ENCODE data around the gene ZNF358. TPM values are rescaled to one million over a fixed set of nuclear protein-coding genes. Genes with fewer than 3 reads are reported as not detected.

The ZNF358 gene
- total RNA-seq, 2 experiments from 2014 or later = 5.1 to 5.2 TPM

DNA sequence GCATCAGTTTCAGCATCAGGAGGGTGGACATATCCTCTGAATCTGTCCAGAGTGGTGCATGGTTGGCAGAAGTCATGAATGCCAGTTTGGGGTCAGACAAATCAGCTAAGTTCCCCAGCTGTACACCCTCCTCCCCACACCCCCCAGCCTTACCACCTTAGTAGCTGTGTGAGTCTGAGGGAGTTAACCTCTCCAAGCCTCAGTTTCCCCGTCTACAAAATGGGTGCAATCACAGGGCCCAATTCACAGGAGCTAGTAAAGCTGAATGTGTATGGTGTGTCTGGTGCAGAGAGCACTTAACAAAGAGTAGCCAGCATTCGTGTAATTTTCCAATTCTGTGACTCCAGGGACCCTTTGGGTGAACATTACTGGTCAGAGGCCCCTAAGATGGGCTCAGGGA lies 13.4 kb upstream of the ZNF358 start:
- DNase-seq = no peak
- H3K4me1 ChIP-seq (ENCODE audit: insufficient read depth, low read length) = peaks cover 29% of the 10 kb centered on the region
- Mint-ChIP-seq H3K36me3 (ENCODE audit: low read depth) (no peaks in the 10 kb centered on the region), H3K27ac (no peak overlapping the region), H3K4me1 (ENCODE audit: low read depth) (peaks cover 16% of the 10 kb centered on the region), H3K27me3 (peaks cover 64% of the 10 kb centered on the region), H3K9me3 (no peaks in the 10 kb centered on the region), H3K4me3 (no peak overlapping the region)
- peaks cover 0 to 17% of the 10 kb centered on the region in 2 experiments for H3K9me3 ChIP-seq (ENCODE audit: control insufficient read depth in 1 of 2, insufficient read depth in 1 of 2, low read length in 2 of 2)
- no peak overlapping the region for H3K4me3 ChIP-seq (ENCODE audit: low read length)
- H3K27me3 ChIP-seq (ENCODE audit: control insufficient read depth in 1 of 2, insufficient read depth in 2 of 2, low read length in 2 of 2) = peaks cover 32 to 35% of the 10 kb centered on the region in 2 experiments
- no peak for TF ChIP-seq CTCF (IDR thresholded peaks at IDR 0.05)
- H3K27ac ChIP-seq (ENCODE audit: low read depth in 1 of 2, low read length in 2 of 2) = no peak overlapping the region
- no peak for ATAC-seq (ENCODE audit: poor library complexity)
- H3K36me3 ChIP-seq (ENCODE audit: insufficient read depth, low read length) = no peaks in the 10 kb centered on the region
- CTCF ChIA-PET = no interaction called here
- POLR2A ChIA-PET = no interaction called here
- intact Hi-C loops (cut with DNase I, micrococcal nuclease) = no loop called here

DNA sequence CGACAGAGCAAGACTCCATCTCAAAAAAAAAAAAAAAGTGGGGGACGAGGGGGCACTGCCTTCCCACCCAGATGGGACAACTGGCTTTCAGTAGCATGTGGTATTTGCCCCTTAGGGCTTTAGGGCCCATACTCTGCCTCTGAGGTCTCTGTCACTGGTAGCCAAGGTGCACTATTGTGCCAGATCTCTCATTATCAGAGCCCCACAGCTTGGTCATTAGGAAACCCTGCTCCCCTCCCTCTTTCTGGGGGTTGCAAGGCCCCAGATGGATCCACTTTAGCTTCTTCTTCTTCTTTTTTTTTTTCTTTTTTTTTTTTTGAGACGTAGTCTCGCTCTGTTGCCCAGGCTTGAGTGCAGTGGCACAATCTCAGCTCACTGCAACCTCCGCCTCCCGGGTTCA lies 11.2 kb upstream of the ZNF358 start:
- CTCF ChIA-PET = no interaction called here

DNA sequence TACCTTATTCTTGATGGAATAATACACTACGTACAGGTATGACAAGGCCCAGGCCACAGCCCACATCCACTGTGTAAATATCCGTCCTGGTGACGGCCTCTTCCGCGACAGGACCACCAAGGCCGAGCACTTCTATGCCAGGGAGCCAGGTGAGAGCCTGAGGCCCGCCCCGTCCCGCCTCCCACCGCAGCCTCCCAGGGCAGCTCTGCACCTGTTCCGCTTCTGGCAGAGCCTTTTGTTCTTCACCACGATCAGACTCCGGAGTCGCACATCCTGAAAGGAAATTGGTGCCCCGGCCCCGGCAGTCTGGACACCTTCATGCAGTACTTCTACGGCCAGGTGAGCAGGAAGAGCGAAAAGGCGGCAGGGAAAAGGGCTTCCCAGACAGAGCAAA lies 10.6 kb upstream of the ZNF358 start:
- DNase-seq (peak in 1 of 14 experiments; percentile 16), ATAC-seq (ENCODE audit: poor library complexity) (peak; percentile 19)
- Histone ChIP-seq H3K27ac (ENCODE audit: low read depth in 1 of 2, low read length in 2 of 2) (no peak overlapping the region), H3K9me3 (ENCODE audit: control insufficient read depth in 1 of 2, insufficient read depth in 1 of 2, low read length in 2 of 2) (peaks cover 0 to 17% of the 10 kb centered on the region in 2 experiments), H3K4me3 (ENCODE audit: low read length) (no peak overlapping the region), H3K36me3 (ENCODE audit: insufficient read depth, low read length) (no peaks in the 10 kb centered on the region), H3K27me3 (ENCODE audit: control insufficient read depth in 1 of 2, insufficient read depth in 2 of 2, low read length in 2 of 2) (peaks cover 30% of the 10 kb centered on the region in 2 experiments), H3K4me1 (ENCODE audit: insufficient read depth, low read length) (peaks cover 29% of the 10 kb centered on the region)
- H3K36me3 Mint-ChIP-seq (ENCODE audit: low read depth) = no peaks in the 10 kb centered on the region
- H3K27me3 Mint-ChIP-seq = peaks cover 58% of the 10 kb centered on the region
- H3K9me3 Mint-ChIP-seq = peaks cover 5% of the 10 kb centered on the region
- H3K27ac Mint-ChIP-seq = no peak overlapping the region
- peak overlapping the region; percentile 25 for H3K4me3 Mint-ChIP-seq
- intact Hi-C loops (cut with DNase I, micrococcal nuclease) = no loop called here
- no peak for TF ChIP-seq CTCF (IDR thresholded peaks at IDR 0.05)
- POLR2A ChIA-PET = interaction anchor here (0.8 kb wide), 1 partner anchor 9 kb away, joined by 3 read pairs; no protein-coding TSS in a partner anchor
- peaks cover 16% of the 10 kb centered on the region for H3K4me1 Mint-ChIP-seq (ENCODE audit: low read depth)
- CTCF ChIA-PET = no interaction called here

More for the DNA sequence above, 11.2 kb upstream of the ZNF358 start:
- H3K4me1 Mint-ChIP-seq (ENCODE audit: low read depth) = peaks cover 16% of the 10 kb centered on the region
- Histone ChIP-seq H3K4me3 (ENCODE audit: low read length) (no peak overlapping the region), H3K4me1 (ENCODE audit: insufficient read depth, low read length) (peaks cover 29% of the 10 kb centered on the region), H3K27ac (ENCODE audit: low read depth in 1 of 2, low read length in 2 of 2) (no peak overlapping the region), H3K36me3 (ENCODE audit: insufficient read depth, low read length) (no peaks in the 10 kb centered on the region), H3K27me3 (ENCODE audit: control insufficient read depth in 1 of 2, insufficient read depth in 2 of 2, low read length in 2 of 2) (peaks cover 32 to 33% of the 10 kb centered on the region in 2 experiments), H3K9me3 (ENCODE audit: control insufficient read depth in 1 of 2, insufficient read depth in 1 of 2, low read length in 2 of 2) (peaks cover 0 to 17% of the 10 kb centered on the region in 2 experiments)
- no peak overlapping the region for H3K27ac Mint-ChIP-seq
- no peak for DNase-seq
- H3K36me3 Mint-ChIP-seq (ENCODE audit: low read depth) = no peaks in the 10 kb centered on the region
- no peak for TF ChIP-seq CTCF (IDR thresholded peaks at IDR 0.05)
- no peak for ATAC-seq (ENCODE audit: poor library complexity)
- H3K27me3 Mint-ChIP-seq = peaks cover 58% of the 10 kb centered on the region
- POLR2A ChIA-PET = interaction anchor here (0.8 kb wide), 1 partner anchor 8 kb away, joined by 3 read pairs; no protein-coding TSS in a partner anchor
- intact Hi-C loops (cut with DNase I, micrococcal nuclease) = no loop called here
- H3K9me3 Mint-ChIP-seq = peaks cover 5% of the 10 kb centered on the region
- no peak overlapping the region for H3K4me3 Mint-ChIP-seq

Data from CD4-positive, alpha-beta T cell (primary cell).